Panc1 (cell line): Measurements from ENCODE around the gene ADARB2. TPM values are rescaled to one million over a fixed set of nuclear protein-coding genes. Genes with fewer than 3 reads are reported as not detected.
"Not testable (repeated sequence)": the region's sequence is repeated elsewhere in the genome, so short reads cannot be mapped to it uniquely, and the experiment has no call there.

Source experiments
- ATAC-seq: fragments of 200-7000 bp; cut with Tn5 transposase; 2 replicates; pipeline ENCODE4 v1.9.1; 2020; ENCODE audit warnings: mild to moderate bottlenecking, moderate library complexity
- BruUV-seq: library from RNA; stranded (reverse); fragments of 400-500 nt; replicated peaks from 2 replicates; lab custom pipeline; 2021; lab: Mats Ljungman, UMichigan
- CTCF ChIA-PET: fragments of 300-600 bp; sonication (Branson Sonifier 250); formaldehyde crosslinking; loops from one replicate; lab custom pipeline; 2022; ENCODE audit warnings: antibody characterized with exemption; lab: Charles Lee
- POLR2A ChIA-PET: fragments of 300-600 bp; sonication (Branson Sonifier 250); formaldehyde crosslinking; loops from one replicate; lab custom pipeline; 2022; ENCODE audit warnings: antibody characterized with exemption; lab: Charles Lee
- DNase-seq: peaks from one replicate; pipeline ENCODE4 v3.0.0-alpha.2; 2010; ENCODE audit warnings: low read depth, low spot score
- H3K27ac ChIP-seq: 2 replicates; pipeline ENCODE4 v1.5.1; 2011; ENCODE audit warnings: mild to moderate bottlenecking, low read length, inconsistent platforms
- H3K27me3 ChIP-seq: fragments of 200-500 bp; sonication (Bioruptor generic); 2 replicates; pipeline ENCODE4 v1.6.0; 2014; ENCODE audit warnings: low read length, inconsistent platforms; ENCODE audit not compliant: control insufficient read depth, insufficient read depth
- H3K36me3 ChIP-seq: fragments of 200-500 bp; sonication (Bioruptor generic); 2 replicates; pipeline ENCODE4 v1.5.1; 2014; ENCODE audit warnings: inconsistent platforms, mild to moderate bottlenecking, low read length, moderate library complexity; ENCODE audit not compliant: control insufficient read depth, insufficient read depth
- H3K4me1 ChIP-seq: 2 replicates; pipeline ENCODE4 v1.5.1; 2011; ENCODE audit warnings: inconsistent platforms, mild to moderate bottlenecking, low read length, moderate library complexity; ENCODE audit not compliant: control insufficient read depth, insufficient read depth
- H3K4me3 ChIP-seq, 2 experiments: 2 replicates each; pipeline ENCODE4 v1.5.1; 2011 to 2012; ENCODE audit warnings: low read depth in 2 of 2, low read length in 2 of 2, mild to moderate bottlenecking in 2 of 2, inconsistent platforms in 1 of 2, moderate library complexity in 1 of 2
- H3K9me3 ChIP-seq: fragments of 200-500 bp; sonication (Bioruptor generic); 2 replicates; pipeline ENCODE4 v1.5.1; 2014; ENCODE audit warnings: low read depth, mild to moderate bottlenecking, inconsistent platforms, low read length, moderate library complexity; ENCODE audit not compliant: control insufficient read depth, insufficient read depth
- CTCF ChIP-seq: fragments of 450-650 bp; IDR thresholded peaks from 2 replicates; pipeline ENCODE4 v1.5.1; 2017; ENCODE audit warnings: mild to moderate bottlenecking
- POLR2AphosphoS5 ChIP-seq: IDR thresholded peaks from 2 replicates; pipeline ENCODE4 v1.6.1; 2012; ENCODE audit warnings: mild to moderate bottlenecking, low read depth, low read length, moderate library complexity
- SIN3A ChIP-seq: IDR thresholded peaks from 2 replicates; pipeline ENCODE4 v1.6.1; 2012; ENCODE audit warnings: low read depth, mild to moderate bottlenecking, low read length, moderate library complexity, borderline replicate concordance; ENCODE audit not compliant: insufficient read depth
- TCF7L2 ChIP-seq: IDR thresholded peaks from 2 replicates; pipeline ENCODE4 v1.6.1; 2011; ENCODE audit warnings: mild to moderate bottlenecking, low read depth, low read length, inconsistent platforms
- in situ Hi-C: cut with HindIII; loops from 2 replicates; pipeline ENCODE4 v1.10.0; 2016; ENCODE audit warnings: low sequenced_read_pairs, low pct_unique_long_range_greater_than_20kb
- intact Hi-C: fragments of 100-400 bp; cut with micrococcal nuclease; formaldehyde crosslinking; loops from one replicate; pipeline ENCODE4 v1.10.0; 2022; ENCODE audit not compliant: unreplicated experiment
- total RNA-seq: library from RNA; stranded (reverse); gene quantifications from one replicate; pipeline ENCODE4 v1.2.1, GENCODE V29; 2021; ENCODE audit not compliant: unreplicated experiment
- TF ChIP-seq, protein P1 (sequence below), 2 experiments: IDR thresholded peaks; 2 replicates each; pipeline ENCODE4 v1.6.1; 2011 to 2012; ENCODE audit warnings: low read depth in 2 of 2, control low read depth in 1 of 2, low read length in 1 of 2, mild to moderate bottlenecking in 1 of 2, moderate library complexity in 1 of 2; ENCODE audit not compliant: insufficient read depth in 1 of 2

ADARB2 gene
- total RNA-seq, 1 experiment from 2014 or later: 0.31 TPM

DNA sequence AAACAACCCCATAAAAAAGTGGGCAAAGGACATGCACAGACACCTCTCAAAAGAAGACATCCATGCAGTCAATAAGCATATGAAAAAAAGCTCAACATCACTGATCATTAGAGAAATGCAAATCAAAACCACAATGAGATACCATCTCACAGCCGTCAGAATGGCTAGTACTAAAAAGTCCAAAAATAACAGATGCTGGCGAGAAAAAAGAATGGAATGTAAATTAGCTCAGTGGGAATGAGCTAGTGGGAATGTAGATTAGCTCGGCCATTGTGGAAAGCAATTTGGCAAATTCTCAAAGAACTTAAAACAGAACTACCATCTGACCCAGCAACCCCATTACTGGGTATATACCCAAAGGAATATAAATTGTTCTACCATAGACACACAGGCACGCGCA, 394.1 kb downstream of the ADARB2 start:
- in situ Hi-C loops (no loop called here), intact Hi-C loops (no loop called here)
- Histone ChIP-seq H3K4me3 (no peak overlapping the region), H3K27me3 (no peaks in the 10 kb centered on the region), H3K9me3 (no peaks in the 10 kb centered on the region), H3K27ac (no peak overlapping the region), H3K36me3 (no peaks in the 10 kb centered on the region), H3K4me1 (no peaks in the 10 kb centered on the region)
- no TSS peak for BruUV-seq
- ChIA-PET POLR2A (no interaction called here), CTCF (no interaction called here)
- DNase-seq (no peak), ATAC-seq (no peak)
- no peak for TF ChIP-seq SIN3A
- TF ChIP-seq, protein P1, sequence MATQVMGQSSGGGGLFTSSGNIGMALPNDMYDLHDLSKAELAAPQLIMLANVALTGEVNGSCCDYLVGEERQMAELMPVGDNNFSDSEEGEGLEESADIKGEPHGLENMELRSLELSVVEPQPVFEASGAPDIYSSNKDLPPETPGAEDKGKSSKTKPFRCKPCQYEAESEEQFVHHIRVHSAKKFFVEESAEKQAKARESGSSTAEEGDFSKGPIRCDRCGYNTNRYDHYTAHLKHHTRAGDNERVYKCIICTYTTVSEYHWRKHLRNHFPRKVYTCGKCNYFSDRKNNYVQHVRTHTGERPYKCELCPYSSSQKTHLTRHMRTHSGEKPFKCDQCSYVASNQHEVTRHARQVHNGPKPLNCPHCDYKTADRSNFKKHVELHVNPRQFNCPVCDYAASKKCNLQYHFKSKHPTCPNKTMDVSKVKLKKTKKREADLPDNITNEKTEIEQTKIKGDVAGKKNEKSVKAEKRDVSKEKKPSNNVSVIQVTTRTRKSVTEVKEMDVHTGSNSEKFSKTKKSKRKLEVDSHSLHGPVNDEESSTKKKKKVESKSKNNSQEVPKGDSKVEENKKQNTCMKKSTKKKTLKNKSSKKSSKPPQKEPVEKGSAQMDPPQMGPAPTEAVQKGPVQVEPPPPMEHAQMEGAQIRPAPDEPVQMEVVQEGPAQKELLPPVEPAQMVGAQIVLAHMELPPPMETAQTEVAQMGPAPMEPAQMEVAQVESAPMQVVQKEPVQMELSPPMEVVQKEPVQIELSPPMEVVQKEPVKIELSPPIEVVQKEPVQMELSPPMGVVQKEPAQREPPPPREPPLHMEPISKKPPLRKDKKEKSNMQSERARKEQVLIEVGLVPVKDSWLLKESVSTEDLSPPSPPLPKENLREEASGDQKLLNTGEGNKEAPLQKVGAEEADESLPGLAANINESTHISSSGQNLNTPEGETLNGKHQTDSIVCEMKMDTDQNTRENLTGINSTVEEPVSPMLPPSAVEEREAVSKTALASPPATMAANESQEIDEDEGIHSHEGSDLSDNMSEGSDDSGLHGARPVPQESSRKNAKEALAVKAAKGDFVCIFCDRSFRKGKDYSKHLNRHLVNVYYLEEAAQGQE (IDR thresholded peaks at IDR 0.05; ENCODE audit: insufficient read depth in 1 of 2, low read depth in 2 of 2, low read length in 1 of 2): no peak
- no peak for TF ChIP-seq CTCF
- no peak for TF ChIP-seq POLR2AphosphoS5
- no peak for TF ChIP-seq TCF7L2

DNA sequence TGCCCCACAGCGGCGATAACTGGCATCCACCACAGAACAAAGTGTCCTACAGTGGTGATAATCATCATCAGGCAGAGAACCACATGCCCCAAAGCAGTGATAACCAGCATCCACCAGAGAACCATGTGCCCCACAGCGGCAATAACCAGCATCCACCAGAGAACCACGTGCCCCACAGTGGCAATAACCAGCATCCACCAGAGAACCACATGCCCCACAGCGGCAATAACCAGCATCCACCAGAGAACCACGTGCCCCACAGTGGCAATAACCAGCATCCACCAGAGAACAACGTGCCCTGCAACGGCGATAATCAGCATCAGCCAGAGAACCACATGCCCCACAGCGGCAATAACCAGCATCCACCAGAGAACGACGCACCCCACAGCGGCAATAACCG, 396.3 kb downstream of the ADARB2 start:
- ATAC-seq, H3K4me3 ChIP-seq, H3K36me3 ChIP-seq, in situ Hi-C loops, BruUV-seq, POLR2A ChIA-PET, CTCF ChIA-PET, intact Hi-C loops, H3K27ac ChIP-seq, H3K27me3 ChIP-seq, H3K9me3 ChIP-seq, H3K4me1 ChIP-seq, DNase-seq: not testable (repeated sequence)

DNA sequence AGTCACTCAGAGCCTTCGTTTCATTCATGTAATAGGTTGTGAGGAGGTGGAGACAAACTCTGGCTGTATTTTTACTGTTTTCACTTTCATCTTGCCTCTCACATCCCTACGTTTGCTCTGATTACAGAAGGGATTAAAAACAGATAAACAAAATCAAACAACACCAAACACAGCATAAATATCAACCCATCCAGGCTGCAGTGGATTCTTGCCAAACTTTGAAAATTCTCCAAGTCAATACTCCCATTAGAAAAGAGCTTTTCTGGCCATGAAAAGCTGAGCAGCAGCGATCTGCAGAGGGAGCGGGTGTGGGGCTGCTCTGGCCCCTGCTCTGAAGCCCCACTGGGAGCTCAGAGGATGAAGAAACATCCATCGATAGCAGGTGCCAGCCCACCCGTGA, 397.9 kb downstream of the ADARB2 start:
- ATAC-seq (no peak), DNase-seq (no peak)
- H3K27me3 ChIP-seq: no peaks in the 10 kb centered on the region; the same call in 1 of the 2 replicates
- no TSS peak for BruUV-seq
- in situ Hi-C loops: no loop called here
- CTCF ChIA-PET: no interaction called here
- H3K9me3 ChIP-seq: no peaks in the 10 kb centered on the region
- no peak overlapping the region for H3K4me3 ChIP-seq
- no peaks in the 10 kb centered on the region for H3K4me1 ChIP-seq
- intact Hi-C loops: no loop called here
- TF ChIP-seq POLR2AphosphoS5: no peak
- TF ChIP-seq SIN3A: no peak
- no peak for TF ChIP-seq CTCF
- no peak for TF ChIP-seq TCF7L2
- TF ChIP-seq, protein P1 (IDR thresholded peaks at IDR 0.05; ENCODE audit: insufficient read depth in 1 of 2, low read depth in 2 of 2, low read length in 1 of 2): no peak
- no peak overlapping the region for H3K27ac ChIP-seq
- H3K36me3 ChIP-seq: no peaks in the 10 kb centered on the region
- POLR2A ChIA-PET: no interaction called here
